H1 (cell line): ENCODE data around the gene UBE2E1. TPM values are rescaled to one million over a fixed set of nuclear protein-coding genes. Genes with fewer than 3 reads are reported as not detected.

Source experiments
- CTCF ChIA-PET: fragments of 300-600 bp; sonication (Branson Sonifier 250); formaldehyde crosslinking; loops from one replicate; lab custom pipeline; 2021; ENCODE audit not compliant: partially characterized antibody; lab: Charles Lee
- POLR2A ChIA-PET: fragments of 300-600 bp; sonication (Branson Sonifier 250); formaldehyde crosslinking; loops from one replicate; lab custom pipeline; 2021; ENCODE audit warnings: inconsistent platforms; ENCODE audit not compliant: partially characterized antibody; lab: Charles Lee
- DNase-seq, 2 experiments: peaks; one replicate each; pipeline versions ENCODE4 v3.0.0 to v3.0.0-alpha.2; 2010 to 2022; ENCODE audit warnings: low spot score in 2 of 2, low read depth in 1 of 2, mixed read lengths in 1 of 2
- FAIRE-seq: peaks from 2 replicates; lab custom pipeline; 2011; peaks lifted over from hg19 to GRCh38; lab: Jason Lieb, UNC
- H2AFZ ChIP-seq: 2 replicates; pipeline ENCODE4 v1.8.1; 2012; ENCODE audit warnings: low read length, inconsistent platforms
- H2AK5ac ChIP-seq: 2 replicates; pipeline ENCODE4 v1.6.1; 2013; ENCODE audit warnings: low read depth, low read length
- H2BK120ac ChIP-seq: replicated peaks from 2 replicates; pipeline ENCODE3; 2013; ENCODE audit warnings: low read depth, low read length, inconsistent platforms
- H2BK12ac ChIP-seq: 2 replicates; pipeline ENCODE4 v1.6.1; 2013; ENCODE audit warnings: low read depth, low read length
- H2BK15ac ChIP-seq: 2 replicates; pipeline ENCODE4 v1.6.1; 2013; ENCODE audit warnings: low read length
- H2BK20ac ChIP-seq: 2 replicates; pipeline ENCODE4 v1.6.1; 2013; ENCODE audit warnings: low read length
- H2BK5ac ChIP-seq: 2 replicates; pipeline ENCODE4 v1.6.1; 2013; ENCODE audit warnings: low read depth, low read length
- H3K14ac ChIP-seq: 2 replicates; pipeline ENCODE4 v1.6.1; 2013; ENCODE audit warnings: inconsistent platforms; ENCODE audit not compliant: insufficient read length
- H3K18ac ChIP-seq: 2 replicates; pipeline ENCODE4 v1.6.1; 2013; ENCODE audit warnings: low read length; ENCODE audit errors: extremely low read depth
- H3K23ac ChIP-seq: 2 replicates; pipeline ENCODE4 v1.6.1; 2013; ENCODE audit warnings: inconsistent platforms; ENCODE audit not compliant: insufficient read length
- H3K23me2 ChIP-seq: 2 replicates; pipeline ENCODE4 v1.6.1; 2013; ENCODE audit warnings: low read depth, low read length
- H3K27ac ChIP-seq: 2 replicates; pipeline ENCODE4 v1.6.1; 2011; ENCODE audit warnings: low read depth, low read length, inconsistent platforms
- H3K27me3 ChIP-seq, 4 experiments: replicated peaks in 1 of 4; 1 replicate in 1 of 4; 2 replicates in 3 of 4; pipeline versions ENCODE4 v1.6.1 to v1.8.1; 2011 to 2013; ENCODE audit warnings: low read length in 3 of 4, mild to moderate bottlenecking in 3 of 4, inconsistent platforms in 2 of 4, mixed read lengths in 2 of 4, moderate library complexity in 1 of 4; ENCODE audit not compliant: control insufficient read depth in 3 of 4, insufficient read depth in 3 of 4; ENCODE audit errors: extremely low read depth in 1 of 4
- H3K36me3 ChIP-seq, 4 experiments: 2 replicates each; pipeline versions ENCODE4 v1.6.1 to v1.8.1; 2011 to 2013; ENCODE audit warnings: mild to moderate bottlenecking in 4 of 4, low read length in 3 of 4, moderate library complexity in 2 of 4, control low read depth in 1 of 4, inconsistent platforms in 1 of 4; ENCODE audit not compliant: insufficient read depth in 4 of 4, control insufficient read depth in 2 of 4
- H3K4ac ChIP-seq: replicated peaks from 2 replicates; pipeline ENCODE3; 2013; ENCODE audit warnings: low read length, low read depth, mixed read lengths, inconsistent platforms; ENCODE audit not compliant: insufficient read length
- H3K4me1 ChIP-seq, 4 experiments: replicated peaks in 1 of 4; 1 replicate in 1 of 4; 2 replicates in 3 of 4; pipeline versions ENCODE4 v1.6.1 to v1.8.1; 2011 to 2013; ENCODE audit warnings: low read length in 3 of 4, inconsistent platforms in 2 of 4, mixed read lengths in 1 of 4; ENCODE audit not compliant: insufficient read depth in 4 of 4, control insufficient read depth in 3 of 4
- H3K4me2 ChIP-seq, 2 experiments: 2 replicates each; pipeline versions ENCODE4 v1.6.1 to v1.8.1; 2011 to 2013; ENCODE audit warnings: low read depth in 2 of 2, low read length in 2 of 2, control low read depth in 1 of 2, inconsistent platforms in 1 of 2, mild to moderate bottlenecking in 1 of 2; ENCODE audit not compliant: insufficient read depth in 1 of 2
- H3K4me3 ChIP-seq, 4 experiments: fragments of 200-600, 300-600 bp in 1 of 4; sonication (generic), shearing (Covaris generic), sonication (Bioruptor Twin) in 1 of 4; 2 replicates each; pipeline versions ENCODE4 v1.5.1 to v1.8.1; 2011 to 2016; ENCODE audit warnings: low read length in 4 of 4, low read depth in 3 of 4, control low read depth in 2 of 4, inconsistent platforms in 2 of 4, mild to moderate bottlenecking in 2 of 4, mixed read lengths in 1 of 4, moderate library complexity in 1 of 4; ENCODE audit not compliant: insufficient read depth in 2 of 4; ENCODE audit errors: extremely low read depth in 1 of 4
- H3K56ac ChIP-seq: replicated peaks from 2 replicates; pipeline ENCODE3; 2013; ENCODE audit warnings: low read depth, mild to moderate bottlenecking, mixed read lengths, low read length, inconsistent platforms; ENCODE audit not compliant: insufficient read length
- H3K79me1 ChIP-seq: 2 replicates; pipeline ENCODE4 v1.6.1; 2013; ENCODE audit warnings: low read depth, low read length, control low read depth
- H3K79me2 ChIP-seq, 2 experiments: 2 replicates each; pipeline versions ENCODE4 v1.6.1 to v1.8.1; 2012 to 2013; ENCODE audit warnings: low read length in 2 of 2, mild to moderate bottlenecking in 2 of 2, inconsistent platforms in 1 of 2; ENCODE audit not compliant: insufficient read depth in 2 of 2, control insufficient read depth in 1 of 2
- H3K9ac ChIP-seq, 4 experiments: replicated peaks in 1 of 4; 1 replicate in 1 of 4; 2 replicates in 3 of 4; pipeline versions ENCODE4 v1.6.1 to v1.8.1; 2011 to 2013; ENCODE audit warnings: low read depth in 3 of 4, low read length in 3 of 4, control low read depth in 2 of 4, mild to moderate bottlenecking in 2 of 4, moderate library complexity in 2 of 4, inconsistent platforms in 1 of 4; ENCODE audit errors: extremely low read depth in 1 of 4
- H3K9me3 ChIP-seq, 2 experiments: 2 replicates each; pipeline versions ENCODE4 v1.6.1 to v1.8.1; 2012 to 2013; ENCODE audit warnings: mild to moderate bottlenecking in 2 of 2, moderate library complexity in 2 of 2, control low read depth in 1 of 2, inconsistent platforms in 1 of 2, low read depth in 1 of 2, low read length in 1 of 2, mixed read lengths in 1 of 2; ENCODE audit not compliant: insufficient read depth in 2 of 2
- H4K20me1 ChIP-seq, 2 experiments: replicated peaks in 1 of 2; 2 replicates each; pipeline versions ENCODE3 to v1.8.1; 2011 to 2013; ENCODE audit warnings: inconsistent platforms in 2 of 2, low read length in 2 of 2, mild to moderate bottlenecking in 1 of 2; ENCODE audit not compliant: insufficient read depth in 2 of 2, control insufficient read depth in 1 of 2
- H4K5ac ChIP-seq: 2 replicates; pipeline ENCODE4 v1.6.1; 2013; ENCODE audit warnings: low read length, low read depth, mixed read lengths, inconsistent platforms; ENCODE audit not compliant: insufficient read length
- H4K8ac ChIP-seq: 2 replicates; pipeline ENCODE4 v1.8.0; 2013; ENCODE audit warnings: mild to moderate bottlenecking, moderate library complexity, low read length, inconsistent platforms; ENCODE audit not compliant: insufficient read depth; ENCODE audit errors: extremely low read depth
- H4K91ac ChIP-seq: replicated peaks from 2 replicates; pipeline ENCODE3; 2013; ENCODE audit warnings: low read length, mixed read lengths, inconsistent platforms; ENCODE audit not compliant: insufficient read length
- CHD2 ChIP-seq: IDR thresholded peaks from 2 replicates; pipeline ENCODE4 v1.6.1; 2012; ENCODE audit warnings: low read length, improper control_type of control experiment
- JUND ChIP-seq: IDR thresholded peaks from 2 replicates; pipeline ENCODE4 v1.6.1; 2011; ENCODE audit warnings: mild to moderate bottlenecking, improper control_type of control experiment, low read length
- RXRA ChIP-seq: IDR thresholded peaks from 2 replicates; pipeline ENCODE4 v1.6.1; 2011; ENCODE audit warnings: low read depth, mild to moderate bottlenecking, low read length, moderate library complexity; ENCODE audit not compliant: insufficient read depth
- TAF7 ChIP-seq: optimal IDR thresholded peaks from 2 replicates; pipeline ENCODE3; 2011; ENCODE audit warnings: low read depth, mild to moderate bottlenecking, inconsistent platforms, low read length, moderate library complexity, borderline replicate concordance
- TBP ChIP-seq: IDR thresholded peaks from 2 replicates; pipeline ENCODE4 v1.6.1; 2011; ENCODE audit warnings: low read depth, low read length, improper control_type of control experiment
- WGBS, 2 experiments: shearing (Covaris generic) in 1 of 2; methylation state at CpG; one replicate each; pipeline versions ENCODE4 v1.1.6 to v1.1.7; 2013 to 2015; ENCODE audit warnings: low lambda C conversion rate in 2 of 2, mixed read lengths in 2 of 2, inconsistent platforms in 1 of 2, low coverage in 1 of 2, missing lambda C conversion rate in 1 of 2; ENCODE audit not compliant: insufficient replicate concordance in 2 of 2, insufficient coverage in 1 of 2, insufficient read length in 1 of 2; ENCODE audit errors: extremely low coverage in 1 of 2, missing lambda C conversion rate in 1 of 2; 5-methylcytosine and 5-hydroxymethylcytosine counted together
- polyA plus RNA-seq, 7 experiments: library from polyadenylated mRNA; depleted of rRNA in 3 of 7; stranded (reverse) in 5 of 7; unstranded in 2 of 7; fragments of >200 nt in 5 of 7; fragments of 200-250 nt in 2 of 7; gene quantifications; 1 replicate in 5 of 7; 2 replicates in 1 of 7; 4 replicates in 1 of 7; pipeline versions ENCODE4 v1.2.1 to v1.2.3, GENCODE V29; 2011 to 2013; ENCODE audit warnings: missing spikeins in 2 of 7, mixed read lengths in 2 of 7
- total RNA-seq: library from RNA; stranded (reverse); fragmentation: NEBNext Ultra II Directional; extraction: Animal tissue kit (Norgen Biotek cat#: 25700); gene quantifications from 2 replicates; pipeline ENCODE4 v1.2.1, GENCODE V29; 2021
- TF ChIP-seq, protein P1 (sequence below): IDR thresholded peaks from 2 replicates; pipeline ENCODE4 v1.6.1; 2011; ENCODE audit warnings: low read depth, mild to moderate bottlenecking, low read length; ENCODE audit not compliant: insufficient read depth

UBE2E1 gene
- total and polyA plus RNA-seq, 2 of the 8 experiments (the other 6 are each of a cell fraction or from before 2014, with no cell fraction given): 109 to 141 TPM

DNA sequence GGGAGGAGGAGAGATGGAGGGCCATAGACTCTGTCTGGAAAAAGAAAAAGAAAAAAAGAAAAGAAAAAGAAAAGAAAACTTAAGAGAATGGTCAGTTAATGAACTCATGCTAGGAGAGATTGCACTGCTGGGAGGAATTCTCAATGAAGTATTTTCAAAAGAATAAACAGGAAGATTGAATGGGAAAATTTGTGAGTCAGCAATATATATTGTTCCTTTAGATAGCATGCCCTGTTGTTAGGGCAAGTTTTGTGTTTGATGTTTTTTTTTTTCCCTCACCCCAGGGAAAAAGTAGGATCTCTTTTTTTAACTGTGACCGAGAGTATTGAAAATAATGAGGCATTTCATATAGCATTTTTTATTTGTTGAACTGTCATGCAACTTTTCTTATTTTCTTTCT, 131.5 kb downstream of the UBE2E1 start:
- ChIA-PET POLR2A (interaction anchor here (1.1 to 19.1 kb wide), 3 partner anchors 9 to 17 kb away, joined by 3 to 363 read pairs (median 5); partner anchors contain the start of genes NKIRAS1 and RPL15), CTCF (interaction anchor here (0.8 kb wide), 1 partner anchor 12 kb away, joined by 3 read pairs; no protein-coding TSS in a partner anchor)
- FAIRE-seq (no peak), DNase-seq (no peak)
- Histone ChIP-seq H2AK5ac (no peak overlapping the region), H3K4ac (no peak overlapping the region), H3K18ac (no peak overlapping the region), H3K27me3 (no peaks in the 10 kb centered on the region), H4K8ac (no peak overlapping the region), H3K27ac (no peak overlapping the region), H3K4me2 (no peak overlapping the region), H2BK20ac (no peak overlapping the region), H2BK15ac (no peak overlapping the region), H3K79me1 (no peaks in the 10 kb centered on the region), H3K79me2 (no peaks in the 10 kb centered on the region), H4K91ac (no peak overlapping the region), H3K4me3 (no peak overlapping the region), H3K36me3 (no peaks in the 10 kb centered on the region; a peak in 1 of 8 replicates), H2AFZ (no peak overlapping the region), H3K4me1 (peaks cover 0 to 2% (median 0%) of the 10 kb centered on the region in 4 experiments; a peak in 1 of 7 replicates), H3K56ac (no peak overlapping the region), H3K14ac (no peak overlapping the region), H2BK12ac (no peak overlapping the region), H3K23me2 (no peaks in the 10 kb centered on the region), H2BK5ac (no peak overlapping the region), H2BK120ac (no peak overlapping the region), H3K23ac (no peak overlapping the region), H4K5ac (no peak overlapping the region), H3K9me3 (no peaks in the 10 kb centered on the region), H3K9ac (no peak overlapping the region), H4K20me1 (no peaks in the 10 kb centered on the region)
- 93% methylated on average over 1 of the region's 1 CpG; no CpG with 5 or more reads in 1 of the 2 experiments for WGBS, 2 experiments
- TF ChIP-seq TAF7 (no peak), TBP (no peak), CHD2 (no peak), JUND (no peak), RXRA (no peak)
- TF ChIP-seq, protein P1, sequence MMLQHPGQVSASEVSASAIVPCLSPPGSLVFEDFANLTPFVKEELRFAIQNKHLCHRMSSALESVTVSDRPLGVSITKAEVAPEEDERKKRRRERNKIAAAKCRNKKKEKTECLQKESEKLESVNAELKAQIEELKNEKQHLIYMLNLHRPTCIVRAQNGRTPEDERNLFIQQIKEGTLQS: no peak
